Urothelium cell line (cell line): ENCODE data around the gene SMIM24.
"Not testable (repeated sequence)": the region's sequence is repeated elsewhere in the genome, so short reads cannot be mapped to it uniquely, and the experiment has no call there.

Experiments used
- DNase-seq: peaks from one replicate; pipeline ENCODE4 v3.0.0; 2011; ENCODE audit warnings: low spot score, mixed read lengths
- FAIRE-seq: peaks from 2 replicates; lab custom pipeline; 2011; peaks lifted over from hg19 to GRCh38; lab: Jason Lieb, UNC

Gene SMIM24

GRCh38 chr19:3515891-3516422 is 35.6 kb upstream of the SMIM24 start:
- FAIRE-seq (no peak), DNase-seq (no peak)

DNA sequence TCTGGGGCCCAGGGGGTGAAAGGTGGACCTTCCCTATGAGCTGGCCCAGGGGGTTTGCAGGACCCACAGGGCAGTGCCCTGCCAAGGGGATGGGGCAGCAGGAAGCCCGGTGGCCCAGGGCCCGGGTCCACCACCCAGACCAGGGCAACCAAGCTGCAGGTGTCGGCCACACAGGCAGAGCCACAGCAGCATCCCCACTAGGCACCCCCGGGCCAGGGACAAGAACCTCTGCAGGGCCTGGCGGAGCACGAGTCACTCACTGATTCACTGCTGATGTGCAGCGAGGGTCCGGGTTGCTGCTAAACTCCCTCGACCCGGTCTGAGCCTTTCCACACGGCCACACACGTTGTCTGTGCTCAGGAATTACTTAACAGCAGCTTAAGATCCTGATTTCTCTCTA is 34.6 kb upstream of the SMIM24 start:
- DNase-seq, result no peak
- no peak for FAIRE-seq

- DNase-seq (no peak), FAIRE-seq (no peak)
Observed at GRCh38 chr19:3513229-3514140, 33.2 kb upstream of the SMIM24 start.

DNA sequence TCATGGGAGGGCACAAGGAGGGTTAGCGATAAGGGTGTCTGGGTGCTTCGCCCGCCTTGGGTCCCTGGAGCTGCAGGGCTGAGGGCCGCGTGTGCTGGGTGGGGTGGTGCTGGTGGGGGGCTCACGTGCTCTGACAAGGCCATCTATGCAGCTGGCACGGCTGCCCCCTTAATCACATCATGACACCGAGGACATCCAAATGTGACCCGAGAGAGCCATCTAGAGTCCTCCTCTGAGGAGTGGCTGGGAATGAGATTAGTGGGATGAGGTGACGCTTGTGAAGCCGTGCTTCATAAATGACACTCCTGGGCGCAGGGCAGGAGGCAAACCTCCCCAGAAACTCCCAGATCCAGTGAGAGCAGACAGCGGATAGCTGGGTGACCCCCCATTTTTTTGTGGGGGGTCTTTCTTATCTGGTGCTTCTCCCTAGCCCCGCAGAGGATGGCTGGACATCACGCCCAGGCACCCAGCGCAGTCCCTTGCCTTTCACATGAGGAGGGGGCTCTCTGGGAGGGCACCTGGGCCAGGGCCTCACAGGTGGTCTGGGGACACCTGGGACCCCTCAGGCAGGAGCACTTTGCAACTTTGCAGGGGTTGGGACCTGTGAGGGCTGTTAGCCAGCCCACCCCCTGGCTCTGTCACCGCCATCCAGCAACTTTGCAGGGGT is 32.4 kb upstream of the SMIM24 start:
- FAIRE-seq (no peak), DNase-seq (no peak)

DNA sequence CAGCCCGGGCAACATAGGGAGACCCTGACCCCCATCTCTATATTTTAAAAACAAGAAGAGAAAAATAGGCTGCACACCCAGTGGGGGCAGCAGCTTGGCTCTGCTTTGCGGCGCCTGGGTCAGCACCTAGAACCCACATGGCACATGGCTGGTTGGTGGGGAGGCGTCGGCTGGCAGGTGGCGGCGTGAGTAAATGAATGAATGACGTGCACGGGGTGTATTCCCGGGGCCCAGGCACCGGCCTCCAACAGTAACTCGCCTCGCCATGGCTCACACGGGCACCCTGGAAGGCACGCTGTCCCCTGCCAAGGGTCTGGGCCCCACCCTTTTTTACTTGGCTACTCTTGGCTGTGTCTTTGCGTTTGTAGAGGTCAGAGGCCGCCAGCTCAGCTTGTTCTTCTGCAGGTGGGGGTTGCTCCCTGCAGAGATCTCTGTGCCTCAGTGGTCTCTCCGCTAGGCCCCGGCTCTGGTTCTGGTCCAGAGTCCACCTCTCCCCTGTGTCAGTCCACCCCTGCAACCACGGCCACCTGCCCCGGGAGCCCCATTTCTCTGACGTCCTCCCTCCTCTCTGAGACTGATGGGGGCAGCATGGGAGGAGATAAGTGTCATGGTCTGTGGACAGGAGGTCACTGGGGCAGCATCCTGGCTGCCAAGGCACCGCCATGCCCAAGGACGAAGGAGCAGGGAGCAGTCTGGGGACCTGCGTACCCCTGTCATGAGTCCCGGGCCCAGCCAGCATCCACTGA is 31.4 kb upstream of the SMIM24 start:
- DNase-seq, result no peak
- no peak for FAIRE-seq

DNA sequence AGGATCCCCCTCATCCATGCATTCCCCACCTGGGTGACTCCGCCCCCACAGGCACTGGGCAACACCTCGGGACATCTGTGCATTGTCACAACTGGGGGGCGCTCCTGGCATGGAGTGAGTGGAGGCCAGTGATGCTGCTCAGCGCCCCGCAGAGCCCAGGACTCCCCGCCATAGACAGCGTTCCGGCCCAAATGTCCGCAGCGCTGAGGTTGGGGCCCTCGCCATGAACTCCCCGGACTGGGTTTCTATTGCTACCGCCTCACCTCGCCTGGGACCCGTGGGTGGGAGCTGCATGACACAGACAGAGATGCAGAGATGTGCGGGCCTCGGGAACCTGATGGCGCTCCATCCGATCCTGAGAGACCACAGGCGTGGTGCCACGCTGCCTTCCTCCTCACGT is 30.4 kb upstream of the SMIM24 start:
- FAIRE-seq (no peak), DNase-seq (no peak)

- FAIRE-seq (no peak), DNase-seq (peak; percentile 36)
Observed at GRCh38 chr19:3509566-3509989, 29.3 kb upstream of the SMIM24 start.

DNA sequence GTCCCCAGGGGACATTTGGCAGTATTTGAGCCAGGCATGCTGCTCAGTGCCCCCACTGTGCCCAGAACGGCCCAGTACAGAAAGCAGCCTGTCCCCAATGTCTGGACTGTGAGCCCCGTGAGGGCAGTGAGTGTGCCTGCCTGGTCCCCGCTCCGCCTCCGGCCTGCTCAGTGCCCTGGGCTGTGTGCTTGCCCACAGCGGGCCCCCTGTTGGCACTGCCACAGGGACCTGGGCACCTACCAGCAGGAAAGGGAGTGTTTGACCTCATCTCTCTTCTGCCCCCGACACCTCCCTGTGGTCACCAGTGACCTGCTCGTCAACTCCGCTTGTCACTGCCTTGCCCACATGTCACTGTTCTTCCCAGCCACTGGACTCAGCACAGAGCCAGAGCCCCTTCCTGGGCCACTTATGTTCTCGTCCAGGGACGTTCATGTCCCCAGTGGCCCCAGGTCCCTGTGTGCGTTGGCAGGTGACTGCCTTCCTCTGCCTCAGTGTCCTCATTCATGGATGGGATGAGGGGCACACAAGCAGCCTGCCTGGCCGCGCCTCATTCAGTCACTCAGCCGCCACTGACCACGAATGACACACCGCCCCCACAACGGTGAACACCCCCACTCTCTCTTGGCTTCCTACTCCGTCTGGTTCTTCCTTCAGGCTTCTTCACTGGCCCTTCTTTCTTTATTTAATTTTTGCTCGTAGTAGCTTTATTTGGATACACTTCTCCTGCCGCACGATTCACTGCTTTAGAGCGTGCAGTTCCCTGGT is 28.6 kb upstream of the SMIM24 start:
- FAIRE-seq (no peak), DNase-seq (no peak)

DNA sequence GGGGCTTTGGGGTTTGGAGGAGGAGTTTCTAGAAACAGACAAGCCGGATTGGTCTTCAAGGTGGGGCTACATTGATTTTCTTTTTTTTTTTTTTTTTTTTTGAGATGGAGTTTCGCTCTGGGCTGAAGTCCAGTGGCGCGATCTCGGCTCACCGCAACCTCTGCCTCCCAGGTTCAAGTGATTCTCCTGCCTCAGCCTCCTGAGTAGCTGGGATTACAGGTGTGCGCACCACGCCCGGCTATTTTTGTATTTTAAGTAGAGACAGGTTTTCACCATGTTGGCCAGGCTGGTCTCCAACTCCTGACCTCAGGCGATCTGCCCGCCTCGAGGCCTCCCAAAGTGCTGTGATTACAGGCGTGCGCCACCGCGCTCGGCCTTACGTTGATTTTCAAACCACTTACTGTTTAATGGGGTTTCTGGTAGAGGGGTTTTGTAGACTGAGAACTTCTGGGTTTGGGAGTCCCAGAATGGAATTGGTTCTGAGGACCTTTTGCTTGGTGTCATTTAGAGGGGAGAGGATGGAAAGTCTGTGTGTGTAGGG is 27.9 kb upstream of the SMIM24 start:
- not testable (repeated sequence) for DNase-seq, FAIRE-seq

- no peak for FAIRE-seq
- peak; percentile 17 for DNase-seq
Observed at GRCh38 chr19:3507371-3508120, 27.2 kb upstream of the SMIM24 start.

DNA sequence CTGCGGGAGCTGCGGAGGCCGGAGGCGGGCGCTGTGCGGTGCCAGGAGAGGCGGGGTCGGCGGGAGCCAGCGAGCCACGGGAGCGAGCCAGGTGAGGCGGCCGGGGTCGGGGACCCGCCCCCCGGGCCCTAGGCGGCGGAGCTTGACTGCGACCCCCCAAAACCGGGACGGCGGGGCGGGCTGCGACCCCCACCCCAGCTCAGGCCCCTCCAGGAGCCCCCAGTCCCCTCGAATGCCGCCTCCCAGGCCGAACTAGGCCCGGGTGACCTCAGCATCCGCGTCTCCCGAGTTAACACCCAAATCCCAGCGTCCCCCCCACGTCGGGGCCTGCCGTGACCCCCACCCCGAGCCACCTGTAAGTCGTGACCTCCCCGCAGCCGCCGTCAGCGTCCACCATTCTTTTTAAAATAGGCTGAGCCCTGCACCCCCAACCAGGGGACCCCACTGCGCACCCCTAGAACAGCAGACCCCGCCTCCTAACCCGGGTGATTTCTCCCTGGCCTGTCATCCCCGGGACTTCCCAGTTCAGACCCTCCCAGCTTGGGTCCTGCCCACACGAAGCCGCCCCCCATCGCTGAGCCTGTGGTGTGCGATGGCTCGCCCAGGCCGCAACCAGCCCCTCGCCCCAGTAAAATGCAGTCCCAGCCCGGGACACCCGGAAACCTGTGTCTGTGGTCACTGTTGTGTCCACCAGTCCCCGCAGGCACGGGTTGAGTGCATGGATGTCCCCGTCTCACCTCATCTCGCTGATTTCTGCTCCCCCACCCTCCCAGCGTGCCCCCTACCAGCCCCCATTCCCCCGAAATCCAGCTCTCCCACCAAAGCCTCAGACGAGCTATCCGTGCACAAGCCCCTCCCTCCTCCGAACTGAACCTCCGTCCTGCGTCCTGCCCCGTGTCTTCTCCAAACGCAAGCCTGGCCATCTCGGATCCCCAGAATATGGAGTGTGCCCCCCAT is 26.3 kb upstream of the SMIM24 start:
- no peak for FAIRE-seq
- no peak for DNase-seq

DNA sequence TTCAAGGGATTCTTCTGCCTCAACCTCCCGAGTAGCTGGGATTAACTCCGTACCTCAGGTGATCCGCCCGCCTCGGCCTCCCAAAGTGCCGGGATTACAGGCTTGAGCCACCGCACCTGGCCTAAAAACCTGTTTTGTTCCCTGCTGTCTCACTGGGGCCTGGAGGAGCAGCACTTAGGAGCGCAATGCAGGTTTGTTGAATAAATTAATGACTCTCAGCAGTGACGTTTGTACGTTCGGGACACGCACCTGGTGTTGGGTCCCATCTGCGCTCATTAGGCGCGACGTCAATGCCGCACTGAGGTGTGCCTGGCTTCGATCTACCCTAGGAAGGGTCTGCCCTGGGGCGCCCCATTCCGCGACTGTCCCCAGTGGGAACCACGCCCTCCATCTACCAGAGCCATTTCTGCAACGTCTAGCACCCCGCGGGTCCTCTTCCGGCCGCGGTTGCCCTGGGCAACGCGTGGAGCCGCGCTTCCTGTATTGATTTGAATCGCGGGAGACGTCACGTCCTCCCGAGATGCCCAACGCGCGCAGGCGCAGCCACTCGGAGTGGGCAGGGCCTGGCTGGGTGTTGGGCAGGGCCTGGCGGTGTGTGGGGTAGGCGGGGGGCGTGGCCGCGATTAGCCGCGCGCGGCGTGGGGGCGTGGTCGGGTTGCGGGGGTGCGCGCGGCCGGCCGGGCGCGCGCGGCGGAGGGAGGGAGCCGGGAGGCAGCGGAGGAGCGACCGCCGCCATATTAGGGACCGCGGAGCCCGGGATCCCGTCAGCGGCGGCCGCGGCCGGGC is 25.5 kb upstream of the SMIM24 start, which contains the start of gene FZR1:
Gene FZR1 (plus strand): TSS at position 714 of the 786 bp plus-strand sequence. CDS start 16,679 bp downstream, outside the sequence.
- DNase-seq (peak; percentile 97), FAIRE-seq (peak; percentile 46)

DNA sequence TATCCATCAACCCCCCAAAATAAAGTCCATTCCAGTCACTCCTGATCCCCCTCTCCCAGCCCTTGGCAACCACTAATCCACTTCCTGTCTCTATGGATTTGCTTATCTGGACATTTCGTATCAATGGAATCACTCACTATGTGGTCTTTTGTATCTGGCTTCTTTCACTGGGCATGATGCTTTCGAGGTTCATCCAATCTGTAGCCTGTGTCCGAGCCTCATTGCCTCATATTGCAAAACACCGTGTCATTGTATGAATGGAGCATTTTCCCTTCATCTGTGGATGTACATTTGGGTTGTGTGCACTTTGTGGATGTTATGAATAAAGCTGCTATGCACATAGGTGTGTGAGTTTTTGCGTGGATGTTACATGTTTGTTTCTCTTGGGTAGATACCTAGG is 24.4 kb upstream of the SMIM24 start:
- FAIRE-seq (no peak), DNase-seq (no peak)

DNA sequence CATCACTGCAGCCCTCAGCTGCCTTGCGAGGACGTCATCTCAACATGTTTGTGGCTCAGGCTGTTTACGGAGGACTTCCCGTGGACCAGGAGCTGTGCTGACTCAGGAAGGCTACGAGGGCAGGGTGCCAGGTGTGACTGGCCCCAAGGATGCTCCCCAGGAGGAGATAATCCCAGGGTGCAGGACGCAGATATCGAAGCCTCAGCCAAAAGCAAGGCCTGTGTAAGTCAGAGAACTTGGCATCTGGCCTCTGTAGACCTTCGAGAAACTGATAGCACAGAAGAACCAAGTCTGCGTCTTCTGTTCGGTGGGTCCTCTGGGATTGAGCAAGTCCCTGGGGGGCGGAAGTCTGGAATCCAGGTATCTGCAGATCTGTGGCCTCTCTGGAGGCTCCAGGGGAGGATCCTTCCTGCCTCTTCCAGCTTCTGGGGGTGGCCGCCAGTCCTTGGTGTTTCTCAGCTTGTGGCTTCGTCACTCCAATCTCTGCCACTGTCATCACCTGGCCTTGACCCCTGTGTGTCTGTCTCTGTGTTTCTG is 22.8 kb upstream of the SMIM24 start:
- FAIRE-seq (no peak), DNase-seq (no peak)

GRCh38 chr19:3501780-3502179 is 21.5 kb upstream of the SMIM24 start:
- DNase-seq, result no peak
- FAIRE-seq, result no peak

DNA sequence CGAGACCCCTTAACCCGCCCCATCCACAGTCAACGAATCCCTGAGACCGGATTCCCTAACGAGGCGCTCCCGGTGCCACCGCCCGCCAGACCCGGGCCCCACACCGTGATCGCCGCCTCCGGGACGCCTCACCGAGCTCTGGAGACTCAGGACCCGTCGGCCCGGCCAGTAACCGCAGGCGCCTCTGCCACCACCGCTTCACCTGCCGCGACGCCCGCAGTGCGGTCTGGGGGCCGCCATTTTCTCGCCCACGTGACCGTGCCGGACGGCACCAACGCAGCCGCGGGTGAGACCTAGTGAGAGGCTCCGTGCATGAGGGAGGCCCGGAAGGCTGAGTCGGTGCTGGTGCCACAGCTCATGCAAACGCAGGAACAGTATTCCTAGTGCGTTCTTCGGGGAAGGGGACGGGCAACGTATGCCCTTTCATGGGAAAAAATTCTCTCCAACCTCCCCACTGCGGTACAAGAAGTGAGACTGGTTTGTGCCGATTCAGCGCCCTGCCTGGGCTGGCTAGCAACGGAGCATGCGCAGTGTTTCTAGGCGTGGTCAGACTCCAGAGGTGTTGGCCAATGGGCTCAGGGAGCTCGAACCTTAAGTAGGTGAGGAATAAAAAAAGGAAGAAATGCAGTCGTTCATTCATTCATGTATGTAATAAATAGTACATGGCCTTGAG is 20.2 kb upstream of the SMIM24 start, which contains the start of gene DOHH:
Gene DOHH (minus strand): TSS at position 246 of the 673 bp plus-strand sequence. CDS start 3,860 bp downstream, outside the sequence.
- peak; percentile 95 for FAIRE-seq
- DNase-seq, result peak; percentile 93
